Stimulated activated CD4-positive, alpha-beta T cell treated with anti-CD3 and anti-CD28 coated beads, TNF-alpha, amount 100 ng/mL, for 1 hour (primary cell): ENCODE measurements around the gene F2.
"Not testable (repeated sequence)": the region's sequence is repeated elsewhere in the genome, so short reads cannot be mapped to it uniquely, and the experiment has no call there.

Experiments used
- DNase-seq, 3 donors: peaks; one replicate each; pipeline ENCODE4 v3.0.0-alpha.2; 2020; ENCODE audit warnings: low read depth in 3 of 3, low spot score in 1 of 3

Gene F2

DNA sequence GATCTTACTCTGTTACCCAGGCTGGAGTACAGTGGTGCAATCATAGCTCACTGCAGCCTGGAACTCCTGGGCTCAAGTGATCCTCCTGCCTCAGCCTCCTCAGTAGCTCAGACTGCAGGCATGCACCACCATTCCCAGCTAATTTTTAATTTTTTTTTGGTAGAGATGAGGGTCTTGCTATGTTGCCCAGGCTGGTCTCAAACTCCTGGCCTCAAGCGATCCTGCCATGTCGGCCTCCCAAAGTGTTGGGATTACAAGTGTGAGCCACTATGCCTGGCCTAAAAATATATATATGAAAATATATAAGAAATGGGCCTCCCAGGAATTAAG, 1.2 kb upstream of the F2 start:
- not testable (repeated sequence) for DNase-seq

DNA sequence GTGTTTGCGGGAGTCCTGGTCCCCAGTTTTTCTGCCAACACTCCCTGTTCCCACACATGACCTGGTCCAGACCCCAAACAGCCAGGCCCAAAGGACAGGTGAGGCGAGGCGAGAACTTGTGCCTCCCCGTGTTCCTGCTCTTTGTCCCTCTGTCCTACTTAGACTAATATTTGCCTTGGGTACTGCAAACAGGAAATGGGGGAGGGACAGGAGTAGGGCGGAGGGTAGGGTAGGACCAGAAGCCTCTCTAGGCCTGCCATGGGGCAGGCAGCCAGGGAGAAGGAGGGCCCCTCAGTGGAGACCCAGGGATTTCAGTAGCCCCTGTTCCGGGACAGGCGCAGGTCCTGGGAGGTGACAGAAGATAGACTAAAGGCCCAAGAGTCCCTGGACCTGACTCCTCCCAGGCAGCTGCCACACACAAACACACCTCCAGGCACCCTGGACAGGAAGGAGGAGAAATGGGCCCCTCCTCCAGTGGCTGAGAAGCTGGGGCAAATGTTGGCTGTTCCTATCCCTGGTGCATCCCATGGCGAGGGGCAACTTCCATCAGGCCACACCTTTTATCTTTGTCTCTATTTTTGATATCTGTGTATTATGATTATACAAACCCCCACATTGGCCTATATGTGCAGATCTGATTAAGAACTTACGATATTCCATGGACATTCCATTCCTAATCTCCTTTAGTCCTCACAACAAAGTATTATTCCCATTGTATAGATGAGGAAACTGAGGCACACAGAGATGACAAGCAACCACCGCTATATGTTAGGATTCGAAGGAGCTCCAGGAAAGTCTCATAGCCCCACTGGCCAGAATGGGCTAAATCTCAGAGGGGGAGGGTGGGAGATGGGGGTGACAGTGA, 626 bp upstream of the F2 start:
- no peak for DNase-seq

GRCh38 chr11:46719543-46720218, 668 bp downstream of the F2 start:
- DNase-seq = no peak

GRCh38 chr11:46721286-46721685, 2.3 kb downstream of the F2 start:
- DNase-seq = no peak

DNA sequence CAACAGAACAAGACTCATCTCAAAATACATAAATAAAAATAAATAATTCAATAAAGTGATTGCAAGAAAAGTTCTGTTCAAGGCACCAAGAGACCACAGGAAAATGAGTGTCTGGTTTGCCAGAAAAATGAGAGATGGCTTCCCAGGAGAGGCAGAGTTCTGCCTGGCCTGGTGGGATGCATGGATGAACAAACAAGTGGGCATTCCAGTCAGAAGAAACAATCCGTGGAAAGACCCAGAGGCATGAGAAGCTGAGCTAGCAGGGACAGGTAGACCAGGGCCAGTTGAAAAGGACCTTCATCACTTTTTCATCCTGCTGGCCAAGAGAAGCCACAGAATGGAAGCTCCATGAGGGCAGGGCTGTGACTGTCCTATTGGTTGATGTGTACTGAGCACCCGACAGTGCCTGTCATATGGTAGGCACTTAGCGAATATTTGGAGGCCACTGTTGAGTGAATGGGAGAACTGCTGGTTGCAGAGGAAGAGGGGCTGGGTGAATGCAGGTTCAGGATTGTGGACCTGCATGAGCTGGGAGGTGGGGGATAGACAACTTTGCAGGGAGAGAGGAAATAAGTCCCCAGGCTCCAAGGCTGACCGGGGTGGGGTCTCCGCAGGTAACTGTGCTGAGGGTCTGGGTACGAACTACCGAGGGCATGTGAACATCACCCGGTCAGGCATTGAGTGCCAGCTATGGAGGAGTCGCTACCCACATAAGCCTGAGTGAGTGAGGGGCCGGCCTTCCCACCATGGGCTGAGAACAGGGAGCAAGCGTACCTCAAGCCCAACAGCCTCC, 3.7 kb downstream of the F2 start:
- no peak for DNase-seq

GRCh38 chr11:46723359-46723680, 4.3 kb downstream of the F2 start:
- no peak for DNase-seq

DNA sequence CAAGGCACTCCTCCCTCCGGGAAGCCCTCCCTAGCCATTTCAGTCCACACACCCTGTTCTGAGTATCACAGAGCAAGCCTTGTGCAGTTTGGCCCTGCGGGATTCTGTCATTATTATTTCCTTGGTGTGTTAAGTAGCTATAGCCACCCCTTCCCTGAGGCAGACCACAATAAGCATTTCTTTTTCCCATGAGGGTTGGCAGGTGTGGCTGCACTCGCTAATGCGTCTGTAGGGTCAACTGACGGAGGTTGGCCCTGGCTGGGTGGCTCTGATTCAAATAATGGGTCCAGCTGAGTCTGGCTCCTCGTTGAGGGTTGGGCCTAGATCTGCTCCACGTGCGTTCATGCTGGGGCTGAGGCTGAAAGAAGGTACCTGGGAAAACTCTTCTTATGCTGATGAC, 5.1 kb downstream of the F2 start:
- DNase-seq = no peak

- DNase-seq = no peak
These were observed 6.6 kb downstream of the F2 start for GRCh38 chr11:46725338-46726205.

DNA sequence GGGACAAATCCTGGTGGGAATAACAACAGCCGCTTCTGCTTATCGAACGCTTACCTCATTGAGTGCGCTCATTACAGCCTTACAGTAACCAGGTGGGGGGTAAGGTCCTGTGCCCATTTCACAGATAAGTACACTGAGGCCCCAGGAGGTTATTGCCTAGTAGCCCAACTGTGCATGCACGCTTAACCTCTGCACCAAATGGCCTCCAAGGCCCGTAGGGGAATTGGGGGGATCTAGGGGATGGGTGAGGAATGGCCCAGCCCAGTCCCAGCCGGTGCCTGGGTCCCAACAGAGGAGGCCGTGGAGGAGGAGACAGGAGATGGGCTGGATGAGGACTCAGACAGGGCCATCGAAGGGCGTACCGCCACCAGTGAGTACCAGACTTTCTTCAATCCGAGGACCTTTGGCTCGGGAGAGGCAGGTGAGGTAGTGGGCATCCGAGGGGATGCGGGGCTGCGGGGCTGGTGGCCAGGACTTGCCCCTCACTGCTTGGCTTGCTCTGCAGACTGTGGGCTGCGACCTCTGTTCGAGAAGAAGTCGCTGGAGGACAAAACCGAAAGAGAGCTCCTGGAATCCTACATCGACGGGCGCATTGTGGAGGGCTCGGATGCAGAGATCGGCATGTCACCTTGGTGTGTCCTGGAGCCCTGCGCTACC, 7.3 kb downstream of the F2 start:
- no peak for DNase-seq

DNA sequence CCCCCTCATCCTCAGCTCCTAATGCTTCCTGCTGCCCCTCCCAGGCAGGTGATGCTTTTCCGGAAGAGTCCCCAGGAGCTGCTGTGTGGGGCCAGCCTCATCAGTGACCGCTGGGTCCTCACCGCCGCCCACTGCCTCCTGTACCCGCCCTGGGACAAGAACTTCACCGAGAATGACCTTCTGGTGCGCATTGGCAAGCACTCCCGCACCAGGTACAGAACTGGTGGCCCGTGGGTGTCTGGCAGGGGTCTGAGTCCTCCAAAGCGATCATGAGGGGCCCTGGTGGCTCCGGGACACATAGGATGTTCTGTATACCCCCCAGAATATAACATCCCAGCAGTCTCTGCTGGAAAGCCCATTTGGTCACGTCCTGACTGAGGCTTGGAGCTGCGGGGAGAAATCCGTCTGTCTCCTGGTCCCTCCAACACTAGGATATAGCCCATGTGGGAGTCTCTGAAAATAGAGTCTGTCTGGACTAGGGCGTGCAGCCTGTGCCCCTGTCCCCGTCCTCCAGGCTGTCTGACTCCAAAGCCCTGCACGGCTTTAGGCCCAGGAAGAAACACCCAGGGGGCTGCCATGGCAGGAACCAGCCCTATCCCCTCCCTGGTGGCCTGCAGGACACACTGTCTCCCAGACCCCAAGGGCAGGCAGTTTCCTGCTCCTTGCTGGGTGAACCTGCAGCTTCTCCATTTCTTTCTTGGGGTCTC, 9.1 kb downstream of the F2 start:
- DNase-seq = no peak

GRCh38 chr11:46728659-46729040, 9.6 kb downstream of the F2 start:
- no peak for DNase-seq

- DNase-seq = no peak
These were observed 10.4 kb downstream of the F2 start for GRCh38 chr11:46729110-46730027.

DNA sequence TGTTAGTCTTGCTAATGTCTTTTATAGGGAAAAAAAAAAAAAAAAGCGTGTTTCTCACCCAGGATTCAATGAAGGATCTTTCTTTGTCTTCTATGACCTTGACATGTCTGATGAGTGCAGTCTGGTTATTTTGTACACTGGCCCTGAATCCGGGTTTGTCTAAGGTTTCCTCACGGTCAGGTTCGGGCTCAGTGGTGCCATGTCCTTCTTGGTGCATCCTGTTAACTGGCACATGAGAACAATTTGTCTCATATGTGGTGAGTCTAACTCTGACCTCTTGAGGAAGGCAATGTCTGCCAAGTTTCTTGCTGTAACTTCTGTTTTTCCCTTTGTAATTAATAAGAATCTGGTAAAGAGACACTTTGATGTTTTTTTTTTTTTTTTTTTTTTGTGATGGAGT, 12.5 kb downstream of the F2 start:
- DNase-seq = no peak

DNA sequence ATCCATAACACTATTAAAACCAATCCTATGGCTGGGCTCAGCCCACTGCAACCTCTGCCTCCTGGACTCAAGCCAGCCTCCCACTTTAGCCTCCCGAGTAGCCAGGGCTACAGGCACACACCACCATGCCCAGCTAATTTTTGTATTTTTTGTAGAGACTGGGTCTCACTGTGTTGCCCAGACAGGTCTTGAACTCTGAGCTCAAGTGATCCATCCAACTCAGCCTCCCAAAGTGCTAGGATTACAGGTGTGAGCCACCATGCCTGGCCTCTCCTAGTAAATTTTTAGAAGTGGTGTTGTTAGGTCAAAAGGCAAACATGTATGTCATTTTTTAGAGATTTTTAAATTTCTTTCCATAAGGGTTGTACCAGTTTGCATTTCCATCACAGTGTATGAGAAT, 14.2 kb downstream of the F2 start:
- no peak for DNase-seq

DNA sequence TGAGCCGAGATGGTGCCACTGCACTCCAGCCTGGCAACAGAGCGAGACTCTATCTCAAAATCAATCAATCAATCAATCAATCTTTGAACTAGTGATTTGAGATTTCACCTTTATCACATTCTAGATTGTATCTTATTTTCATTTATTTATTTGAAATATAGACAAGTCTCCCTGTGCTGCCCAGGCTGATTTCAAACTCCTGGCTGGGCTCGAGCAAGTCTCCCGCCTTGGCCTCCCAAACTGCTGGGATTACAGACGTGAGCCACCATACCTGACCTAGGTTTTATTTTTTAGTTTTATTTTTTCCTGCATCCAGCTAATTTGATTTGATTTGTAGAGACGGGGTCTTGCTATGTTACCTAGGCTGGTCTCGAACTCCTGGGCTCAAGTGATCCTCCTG, 17.1 kb downstream of the F2 start:
- no peak for DNase-seq

DNA sequence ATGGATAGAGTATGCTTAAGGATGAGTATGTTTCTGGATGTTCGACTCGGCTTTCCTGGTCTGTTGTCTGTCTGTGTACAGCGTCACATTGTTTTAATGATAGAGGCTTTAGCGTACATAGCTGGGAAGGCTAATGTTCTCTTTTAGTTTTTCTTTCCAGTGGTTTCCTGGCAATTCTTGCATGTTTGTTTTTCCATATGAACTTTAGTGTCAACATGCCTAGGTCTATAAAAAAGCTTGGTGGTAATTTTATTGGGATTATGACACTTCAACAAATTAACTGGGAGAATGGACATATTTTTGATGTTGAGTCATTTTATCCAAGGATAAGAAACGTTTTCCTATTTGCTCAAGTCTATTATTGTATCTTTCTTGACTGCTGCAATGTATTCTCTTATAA, 17.6 kb downstream of the F2 start:
- DNase-seq = no peak

GRCh38 chr11:46737699-46738098, 18.7 kb downstream of the F2 start:
- DNase-seq = no peak

DNA sequence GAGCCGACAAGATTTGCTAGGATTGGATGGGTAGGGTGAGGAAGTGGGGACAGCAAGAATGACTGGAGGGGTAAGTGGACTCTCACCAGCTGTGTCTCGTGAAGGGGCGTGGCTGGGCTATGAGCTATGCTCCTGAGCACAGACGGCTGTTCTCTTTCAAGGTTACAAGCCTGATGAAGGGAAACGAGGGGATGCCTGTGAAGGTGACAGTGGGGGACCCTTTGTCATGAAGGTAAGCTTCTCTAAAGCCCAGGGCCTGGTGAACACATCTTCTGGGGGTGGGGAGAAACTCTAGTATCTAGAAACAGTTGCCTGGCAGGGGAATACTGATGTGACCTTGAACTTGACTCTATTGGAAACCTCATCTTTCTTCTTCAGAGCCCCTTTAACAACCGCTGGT, 19.9 kb downstream of the F2 start:
- no peak for DNase-seq
